KOPT-K1 (cell line): Measurements from ENCODE around the gene PTPRF.

Experiments used
- H3K27ac ChIP-seq: fragments of 200-600 bp; sonication (generic); 2 replicates; pipeline ENCODE4 v1.5.1; 2016; ENCODE audit warnings: antibody characterized with exemption, mild to moderate bottlenecking, low read depth, low read length; ENCODE audit not compliant: poor library complexity, severe bottlenecking
- H3K36me3 ChIP-seq: fragments of 200-600 bp; sonication (generic); 2 replicates; pipeline ENCODE4 v1.5.1; 2017; ENCODE audit warnings: antibody characterized with exemption, mild to moderate bottlenecking, low read length, moderate library complexity; ENCODE audit not compliant: insufficient read depth
- H3K9me3 ChIP-seq: fragments of 200-600 bp; sonication (generic); 2 replicates; pipeline ENCODE4 v1.5.1; 2017; ENCODE audit warnings: antibody characterized with exemption, low read length, mild to moderate bottlenecking; ENCODE audit not compliant: insufficient read depth, poor library complexity, severe bottlenecking

PTPRF gene

DNA sequence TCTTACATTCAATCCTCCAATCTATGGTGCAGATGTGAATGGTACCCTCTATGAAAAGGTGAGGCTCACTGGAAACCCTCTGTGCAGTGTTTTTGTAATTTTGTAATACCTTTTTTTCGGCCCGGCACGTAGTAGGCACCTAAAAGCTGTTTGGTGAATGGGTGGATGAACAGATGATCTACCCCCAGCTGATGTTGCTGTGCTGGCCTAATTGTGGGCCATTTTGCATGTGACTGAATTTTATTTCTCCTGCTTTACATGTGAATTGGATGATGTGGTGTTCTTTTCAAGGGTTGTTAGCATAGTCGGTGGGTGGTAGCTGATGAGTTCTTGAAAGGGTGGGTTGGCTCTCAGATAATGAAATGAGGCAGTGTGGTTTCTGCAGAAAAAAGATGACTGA, 129.7 kb downstream of the PTPRF start:
- H3K27ac ChIP-seq = no peak overlapping the region
- peaks cover 99% of the 10 kb centered on the region for H3K36me3 ChIP-seq
- H3K9me3 ChIP-seq = no peaks in the 10 kb centered on the region

DNA sequence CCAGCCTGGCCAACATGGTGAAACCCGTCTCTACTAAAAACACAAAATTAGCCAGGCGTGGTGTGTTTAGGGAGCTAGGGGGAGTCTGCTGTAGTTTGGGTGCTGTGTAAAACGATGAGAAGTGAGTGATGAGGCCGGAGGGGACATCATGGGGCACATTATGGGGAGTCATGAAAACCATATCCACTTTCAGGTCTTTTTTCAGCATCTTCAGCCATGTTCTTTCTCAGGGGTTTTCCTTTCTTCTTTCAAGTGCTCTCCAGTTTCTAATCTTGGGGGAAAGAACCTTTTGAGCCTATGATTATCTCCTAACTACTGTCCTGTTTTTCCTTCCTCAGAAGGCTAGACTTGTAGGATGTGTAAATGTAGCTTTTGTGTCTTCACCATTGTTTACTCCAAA, 133.7 kb downstream of the PTPRF start:
- no peak overlapping the region for H3K27ac ChIP-seq
- H3K36me3 ChIP-seq = peaks cover 100% of the 10 kb centered on the region
- no peaks in the 10 kb centered on the region for H3K9me3 ChIP-seq

DNA sequence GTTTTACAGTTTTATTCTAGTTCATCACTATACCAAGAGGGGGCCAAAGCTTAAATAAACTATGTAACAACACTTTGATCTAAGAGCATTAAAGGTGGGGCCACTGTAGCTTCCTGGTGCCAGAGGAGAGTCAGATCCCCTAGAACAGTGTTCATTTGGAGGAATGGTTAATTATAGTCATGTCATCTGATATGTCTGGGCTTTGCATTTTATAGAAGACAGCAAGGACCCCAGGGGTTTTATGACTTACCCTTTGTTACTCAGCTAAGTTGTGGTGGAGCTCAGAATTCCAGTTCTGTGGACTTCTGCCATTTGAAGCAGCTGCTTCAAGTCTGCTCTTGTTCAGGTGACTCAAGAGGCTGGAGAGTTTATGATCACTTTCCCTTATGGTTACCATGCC, 135.9 kb downstream of the PTPRF start:
- H3K36me3 ChIP-seq = peaks cover 100% of the 10 kb centered on the region
- no peak overlapping the region for H3K27ac ChIP-seq
- no peaks in the 10 kb centered on the region for H3K9me3 ChIP-seq

DNA sequence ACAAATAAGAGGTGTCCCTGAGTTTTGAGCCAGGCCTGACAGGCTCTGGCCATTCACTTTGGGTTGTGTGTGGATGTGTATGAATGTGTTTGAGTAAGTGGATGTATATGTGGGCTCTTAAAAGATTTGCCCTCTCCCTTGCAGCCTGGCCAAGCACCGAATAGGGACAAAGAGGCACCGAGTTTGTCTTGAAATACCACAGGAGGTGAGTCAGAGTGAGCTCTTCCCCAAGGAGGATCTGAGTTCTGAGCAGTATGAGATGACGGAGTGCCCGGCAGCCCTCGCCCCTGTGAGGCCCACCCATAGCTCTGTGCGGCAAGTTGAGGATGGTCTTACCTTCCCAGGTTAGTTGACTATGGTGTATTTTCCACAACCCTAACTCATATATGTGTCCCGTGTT, 138.3 kb downstream of the PTPRF start:
- H3K27ac ChIP-seq = no peak overlapping the region
- peaks cover 98% of the 10 kb centered on the region for H3K36me3 ChIP-seq
- H3K9me3 ChIP-seq = no peaks in the 10 kb centered on the region

DNA sequence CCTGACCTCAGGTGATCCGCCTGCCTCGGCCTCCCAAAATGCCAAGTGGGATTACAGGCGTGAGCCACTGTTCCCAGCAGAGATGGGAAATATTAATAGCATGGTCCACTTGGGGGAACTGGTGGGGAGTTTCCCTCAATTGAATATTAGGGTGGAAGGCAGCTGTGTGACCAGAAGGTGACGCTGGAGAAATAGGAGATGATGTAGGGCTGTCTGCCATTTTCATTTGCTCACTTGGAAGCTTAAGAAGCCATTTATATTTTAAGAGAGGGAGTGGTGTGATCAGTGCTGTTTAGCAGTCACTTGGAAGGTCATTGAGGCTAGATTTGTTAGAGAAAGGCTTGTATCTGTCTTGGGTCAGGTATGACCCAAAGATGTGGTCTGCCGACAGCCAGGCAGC, 139.2 kb downstream of the PTPRF start:
- H3K36me3 ChIP-seq = peaks cover 98% of the 10 kb centered on the region

DNA sequence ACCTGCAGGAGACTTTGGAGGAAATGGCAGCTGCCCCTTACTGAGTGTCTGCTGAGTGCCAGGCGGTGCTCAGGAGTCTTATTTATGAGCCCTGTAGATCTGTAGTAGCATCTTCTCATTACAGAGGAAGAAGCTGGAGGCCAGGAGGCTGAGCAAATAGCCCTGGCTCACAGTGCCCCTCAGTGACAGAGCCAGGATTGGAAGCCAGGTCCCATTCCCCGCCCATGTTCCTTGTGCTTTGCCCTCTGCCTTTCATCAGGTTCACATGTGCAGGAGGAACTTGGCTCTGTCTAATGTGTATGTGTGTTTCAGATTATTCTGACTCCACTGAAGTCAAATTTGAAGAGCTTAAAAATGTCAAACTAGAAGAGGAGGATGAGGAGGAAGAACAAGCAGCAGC, 140.5 kb downstream of the PTPRF start:
- peaks cover 98% of the 10 kb centered on the region for H3K36me3 ChIP-seq
- no peaks in the 10 kb centered on the region for H3K9me3 ChIP-seq
- no peak overlapping the region for H3K27ac ChIP-seq

More for the DNA sequence above, 139.2 kb downstream of the PTPRF start:
- no peak overlapping the region for H3K27ac ChIP-seq
- H3K9me3 ChIP-seq = no peaks in the 10 kb centered on the region

DNA sequence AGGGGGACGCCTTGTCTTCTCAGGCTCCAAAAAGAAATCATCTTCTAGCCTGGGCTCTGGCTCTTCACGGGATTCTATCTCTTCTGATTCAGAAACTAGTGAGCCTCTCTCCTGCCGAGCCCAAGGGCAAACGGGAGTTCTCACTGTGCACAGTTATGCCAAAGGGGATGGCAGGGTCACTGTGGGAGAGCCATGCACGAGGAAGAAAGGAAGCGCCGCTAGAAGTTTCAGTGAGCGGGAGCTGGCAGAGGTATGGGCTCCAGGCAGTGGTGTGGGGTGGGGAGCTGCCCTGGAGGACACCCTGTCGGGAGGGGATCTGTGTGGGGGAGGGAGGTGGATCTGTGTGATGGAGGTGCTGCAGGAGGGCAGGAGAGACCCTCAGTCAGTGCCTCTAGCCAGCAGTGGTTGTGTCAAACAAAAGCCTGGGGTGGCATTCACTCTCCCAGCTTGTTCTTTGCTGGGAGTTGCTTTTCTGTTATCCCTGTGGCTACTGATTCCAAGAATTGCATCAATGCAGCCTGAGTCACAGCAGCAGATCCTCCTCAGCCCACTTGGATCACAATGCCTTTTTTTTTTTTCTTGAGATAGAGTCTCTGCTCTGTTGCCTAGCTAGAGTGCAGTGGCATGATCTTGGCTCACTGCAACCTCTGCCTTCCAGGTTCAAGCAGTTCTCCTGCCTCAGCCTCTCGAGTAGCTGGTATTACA, 141.1 kb downstream of the PTPRF start:
- Histone ChIP-seq H3K36me3 (peaks cover 95% of the 10 kb centered on the region), H3K9me3 (no peaks in the 10 kb centered on the region)

DNA sequence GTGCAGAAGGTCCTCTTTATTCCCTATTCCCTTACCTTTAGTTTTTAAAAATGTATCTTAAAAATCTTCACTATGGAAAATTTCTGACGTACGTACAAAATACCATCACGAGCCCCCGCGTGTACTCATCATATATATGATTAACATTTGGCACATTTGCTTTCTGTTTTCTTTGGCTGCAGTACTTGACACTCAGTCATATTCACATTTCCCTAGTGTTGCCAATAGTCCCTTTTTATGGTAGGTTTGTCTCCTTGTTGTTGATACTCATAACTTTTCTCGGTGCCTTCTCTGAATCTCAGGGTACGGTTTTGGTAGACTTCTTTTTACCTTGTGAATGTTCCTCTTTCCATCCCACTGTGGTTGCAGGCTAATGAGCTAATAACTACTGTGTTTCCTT, 142.6 kb downstream of the PTPRF start:
- H3K9me3 ChIP-seq = no peaks in the 10 kb centered on the region

More for the DNA sequence above, 141.1 kb downstream of the PTPRF start:
- H3K27ac ChIP-seq = no peak overlapping the region

More for the DNA sequence above, 142.6 kb downstream of the PTPRF start:
- H3K27ac ChIP-seq = no peak overlapping the region
- H3K36me3 ChIP-seq = peaks cover 95% of the 10 kb centered on the region
